Measurements from ENCODE around the gene PCED1B. TPM values are rescaled to one million over a fixed set of nuclear protein-coding genes. Genes with fewer than 3 reads are reported as not detected.
"Not testable (repeated sequence)": the region's sequence is repeated elsewhere in the genome, so short reads cannot be mapped to it uniquely, and the experiment has no call there.

PCED1B gene
- total RNA-seq, 1 experiment from 2014 or later = 2.5 TPM

DNA sequence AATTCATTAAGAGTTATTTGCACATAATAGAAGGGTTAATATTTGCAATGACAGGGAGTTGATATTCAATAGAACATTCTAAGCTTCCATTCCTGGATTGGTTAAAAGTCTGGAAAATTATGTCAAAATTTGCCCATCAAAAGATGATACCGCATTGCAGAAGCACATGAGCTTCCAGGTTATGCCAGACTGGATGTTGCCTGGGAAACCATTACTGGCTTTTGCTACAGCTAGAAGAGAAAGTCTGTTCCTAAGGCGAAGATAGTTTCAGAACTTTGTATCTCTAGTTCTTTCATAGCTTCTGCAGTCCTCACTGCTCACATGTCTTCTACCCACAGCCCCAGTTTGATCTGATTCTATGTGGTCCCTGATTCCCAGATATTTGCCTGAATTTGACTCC, 122.8 kb downstream of the PCED1B start:
- no peak for DNase-seq (ENCODE audit: extremely low read depth, low read depth)

DNA sequence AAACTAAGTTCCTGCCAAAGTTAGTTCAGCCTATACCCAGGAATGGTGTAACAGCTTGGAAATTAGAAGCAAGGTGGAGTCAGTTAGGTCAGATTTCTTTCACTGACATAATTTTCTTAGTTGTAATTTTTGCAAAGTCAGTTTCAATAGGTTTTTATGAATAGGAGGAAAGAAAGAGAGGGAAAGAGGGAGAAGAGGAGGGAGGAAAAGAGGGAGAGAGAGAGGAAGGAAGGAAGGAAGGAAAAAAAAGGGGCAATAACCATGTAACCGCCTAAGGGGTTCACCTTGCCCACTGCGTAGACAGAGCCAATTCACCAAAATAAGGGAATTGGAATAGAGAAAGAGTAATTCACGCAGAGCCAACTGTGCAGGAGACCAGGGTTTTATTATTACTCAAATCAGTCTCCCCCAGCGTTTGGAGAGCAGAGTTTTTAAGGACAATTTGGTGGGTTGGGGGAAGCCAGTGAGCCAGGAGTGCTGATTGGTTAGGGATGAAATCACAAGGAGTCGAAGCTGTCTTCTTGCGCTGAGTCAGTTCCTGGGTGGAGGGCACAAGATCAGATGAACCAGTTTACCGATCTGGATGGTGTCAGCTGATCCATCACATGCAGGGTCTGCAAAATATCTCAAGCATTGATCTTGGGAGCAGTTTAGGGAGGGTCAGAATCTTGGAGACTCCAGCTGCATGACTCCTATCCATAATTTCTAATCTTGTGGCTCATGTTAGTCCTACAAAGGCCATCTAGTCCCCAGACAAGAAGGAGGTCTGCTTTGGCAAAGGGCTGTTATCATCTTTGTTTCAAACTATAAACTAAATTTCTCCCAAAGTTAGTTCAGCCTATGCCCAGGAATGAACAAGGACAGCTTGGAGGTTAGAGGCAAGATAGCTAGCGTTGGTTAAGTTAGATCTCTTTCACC, 126.4 kb downstream of the PCED1B start:
- no peak for DNase-seq (ENCODE audit: extremely low read depth, low read depth)

DNA sequence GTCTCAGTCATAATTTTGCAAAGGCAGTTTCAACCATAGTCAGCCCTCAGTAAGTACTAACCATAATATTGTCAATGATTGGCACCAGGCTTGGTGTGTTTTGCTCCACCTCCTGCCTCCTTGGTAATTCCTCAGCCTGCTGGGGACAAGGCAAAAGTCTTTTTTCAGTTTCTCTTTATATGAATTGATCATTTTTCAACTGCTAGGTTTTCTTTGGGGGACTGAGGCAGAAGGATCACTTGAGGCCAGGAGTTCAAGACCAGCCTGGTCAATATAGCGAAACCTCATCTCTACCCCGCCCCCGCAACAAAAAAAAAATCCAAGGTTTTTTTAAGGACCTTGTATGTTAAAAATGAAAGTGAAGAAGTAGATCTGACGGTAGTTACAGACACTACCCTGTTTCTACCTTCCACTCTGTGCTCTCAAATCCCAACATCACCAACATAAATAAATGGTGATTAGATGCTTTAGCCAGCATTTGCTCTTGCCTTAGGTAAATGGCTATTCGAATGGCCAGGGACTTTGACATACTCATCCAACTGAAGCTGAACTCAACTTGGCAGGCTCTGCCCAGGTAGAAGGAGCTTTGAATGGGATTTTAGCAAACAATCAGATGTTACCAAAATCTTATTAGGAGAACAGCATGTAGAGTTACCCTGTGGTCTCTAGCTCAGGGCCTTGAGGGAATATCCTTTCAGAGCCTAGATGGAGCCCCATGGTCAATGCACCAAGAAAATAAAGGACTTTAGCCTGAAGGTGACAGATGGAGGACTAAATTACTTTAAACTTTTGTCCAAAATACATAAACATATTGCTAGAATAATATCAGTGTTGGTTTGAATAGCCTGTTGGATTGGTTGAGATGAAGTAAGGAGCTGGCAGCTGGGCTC, 127.3 kb downstream of the PCED1B start:
- no peak for DNase-seq (ENCODE audit: extremely low read depth, low read depth)

GRCh38 chr12:47207340-47207717, 127.9 kb downstream of the PCED1B start:
- no peak for DNase-seq (ENCODE audit: extremely low read depth, low read depth)

- DNase-seq (ENCODE audit: extremely low read depth, low read depth) = no peak
Measured at GRCh38 chr12:47207829-47208248, 128.4 kb downstream of the PCED1B start.

- DNase-seq (ENCODE audit: extremely low read depth, low read depth) = no peak
Measured at GRCh38 chr12:47209014-47209413, 129.6 kb downstream of the PCED1B start.

GRCh38 chr12:47210776-47211175, 131.4 kb downstream of the PCED1B start:
- DNase-seq (ENCODE audit: extremely low read depth, low read depth) = no peak

GRCh38 chr12:47212701-47213039, 133.2 kb downstream of the PCED1B start:
- no peak for DNase-seq (ENCODE audit: extremely low read depth, low read depth)

- DNase-seq (ENCODE audit: extremely low read depth, low read depth) = no peak
Measured at GRCh38 chr12:47213396-47213795, 134.0 kb downstream of the PCED1B start.

DNA sequence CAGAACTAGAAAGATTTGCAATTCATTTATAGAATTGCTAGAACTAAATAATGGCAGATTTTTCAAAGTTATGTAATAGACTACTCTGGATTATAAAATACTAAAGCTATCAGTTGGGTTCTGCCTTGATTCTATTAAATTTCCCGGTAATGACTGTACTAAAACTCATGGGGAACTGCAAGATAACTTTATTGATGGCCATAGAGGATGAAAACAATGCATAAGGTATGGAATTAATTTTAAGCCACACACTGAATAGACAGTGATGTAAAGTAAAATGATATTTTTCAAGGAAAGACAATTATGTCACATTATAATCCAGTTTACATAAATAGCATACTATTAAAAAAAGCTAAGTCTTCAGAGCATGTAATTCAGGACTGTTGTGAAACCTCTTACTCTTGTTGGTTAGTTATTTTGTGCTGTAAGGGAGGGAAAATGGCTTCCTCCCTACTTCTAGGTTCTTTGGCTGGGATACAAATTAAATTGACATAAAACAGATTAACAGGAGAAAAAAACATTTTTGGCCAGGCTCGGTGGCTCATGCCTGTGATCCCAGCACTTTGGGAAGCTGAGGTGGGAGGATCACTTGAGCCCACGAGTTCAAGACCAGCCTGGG, 134.7 kb downstream of the PCED1B start:
- DNase-seq (ENCODE audit: extremely low read depth, low read depth) = no peak

GRCh38 chr12:47214771-47215170, 135.3 kb downstream of the PCED1B start:
- no peak for DNase-seq (ENCODE audit: extremely low read depth, low read depth)

DNA sequence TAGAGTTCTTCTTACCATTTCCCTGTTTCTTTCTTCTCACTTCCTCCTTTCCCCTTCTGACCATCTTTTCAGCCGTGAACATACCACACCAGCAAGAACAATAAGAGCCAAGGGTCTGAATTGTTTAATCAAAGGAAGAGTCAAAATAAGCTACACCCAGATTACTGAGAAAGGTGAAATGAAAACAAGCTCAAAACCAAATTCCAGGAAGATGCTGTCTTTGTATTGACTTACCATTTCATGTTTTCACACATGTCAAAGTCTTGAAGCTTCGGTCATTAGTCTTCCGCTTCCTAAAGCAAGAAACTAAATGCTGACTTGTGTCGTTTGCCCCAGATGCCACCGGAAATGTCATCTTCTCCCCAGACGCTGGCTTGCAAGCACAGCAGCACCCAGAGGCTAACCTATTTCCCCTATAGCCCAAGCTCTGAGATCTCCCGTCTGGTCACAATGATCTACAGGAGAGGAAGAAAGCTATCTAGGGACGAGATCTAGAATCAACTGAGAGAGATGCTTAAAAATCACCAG, 136.8 kb downstream of the PCED1B start:
- DNase-seq (ENCODE audit: extremely low read depth, low read depth) = no peak

- DNase-seq (ENCODE audit: extremely low read depth, low read depth) = not testable (repeated sequence)
Measured at GRCh38 chr12:47217595-47217869, 138.1 kb downstream of the PCED1B start.

DNA sequence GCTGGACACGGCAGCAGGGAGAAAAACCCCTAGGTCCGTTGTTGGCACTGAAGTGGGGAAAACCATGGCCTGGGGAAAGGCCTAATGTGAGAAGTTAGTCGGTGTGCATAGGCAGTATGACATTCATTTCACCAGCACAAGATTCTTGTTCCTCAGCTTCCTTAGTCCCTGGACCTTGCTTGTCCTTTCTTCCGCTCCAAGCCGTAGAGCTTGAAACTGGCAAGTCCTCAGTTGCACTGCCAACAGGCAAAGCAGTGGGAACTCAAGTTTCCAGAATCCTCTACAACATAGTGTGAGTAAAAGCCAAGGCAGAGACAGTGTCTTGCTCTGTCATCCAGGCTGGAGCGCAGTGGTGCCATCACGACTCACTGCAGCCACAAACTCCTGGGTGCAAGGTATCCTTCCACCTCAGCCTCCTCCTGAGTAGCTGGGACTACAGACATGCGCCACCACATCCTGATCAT, 138.8 kb downstream of the PCED1B start:
- DNase-seq (ENCODE audit: extremely low read depth, low read depth) = no peak

GRCh38 chr12:47219243-47219642, 139.8 kb downstream of the PCED1B start:
- DNase-seq (ENCODE audit: extremely low read depth, low read depth) = no peak

DNA sequence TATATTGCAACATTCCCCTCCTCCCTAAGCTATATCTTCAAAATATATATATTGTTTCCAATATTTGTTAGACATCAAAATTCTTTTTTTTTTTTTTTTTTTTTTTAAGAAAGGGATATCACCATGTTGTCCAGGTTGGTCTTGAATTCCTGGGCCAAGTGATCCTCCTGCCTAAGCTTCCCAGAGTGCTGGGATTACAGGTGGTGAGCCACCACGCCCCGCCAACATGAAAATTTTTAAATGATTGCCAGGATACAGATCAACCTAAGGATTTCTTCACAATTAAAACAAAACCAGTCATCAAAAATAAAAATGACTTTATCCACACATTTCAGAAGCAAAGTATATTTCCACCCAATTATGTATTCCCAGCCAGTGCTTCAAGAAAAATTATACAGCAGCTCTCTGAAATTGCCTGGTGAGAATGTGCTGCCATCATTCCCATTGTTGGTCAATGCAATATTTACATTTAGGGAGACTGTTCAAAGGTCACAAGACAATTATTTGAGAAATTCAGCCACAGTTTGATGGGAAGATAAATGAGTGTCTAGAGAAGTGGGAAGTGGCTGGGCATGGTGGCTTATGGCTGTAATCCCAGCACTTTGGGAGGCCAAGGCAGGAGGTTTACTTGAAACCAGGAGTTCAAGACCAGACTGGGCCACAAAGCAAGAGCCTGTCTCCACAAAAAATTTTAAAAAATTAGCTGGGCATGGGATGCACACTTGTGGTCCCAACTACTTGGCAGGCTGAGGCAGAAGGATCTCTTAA, 142.0 kb downstream of the PCED1B start:
- no peak for DNase-seq (ENCODE audit: extremely low read depth, low read depth)

- DNase-seq (ENCODE audit: extremely low read depth, low read depth) = no peak
Measured at GRCh38 chr12:47222520-47223030, 143.2 kb downstream of the PCED1B start.

GRCh38 chr12:47223031-47223847, 143.8 kb downstream of the PCED1B start:
- no peak for DNase-seq (ENCODE audit: extremely low read depth, low read depth)

- DNase-seq (ENCODE audit: extremely low read depth, low read depth) = no peak
Measured at GRCh38 chr12:47223848-47224213, 144.4 kb downstream of the PCED1B start.
